K562 (cell line): ENCODE measurements around the gene ASCC2. TPM values are rescaled to one million over a fixed set of nuclear protein-coding genes. Genes with fewer than 3 reads are reported as not detected.
A peak's percentile ranks its signal among the peaks of the same experiment; 100 is the strongest.

Experiments used
- DPF2 ChIP-seq: fragments of 450-650 bp; IDR thresholded peaks from 2 replicates; pipeline ENCODE4 v1.6.1; 2016
- FOS ChIP-seq: IDR thresholded peaks from 3 replicates; pipeline ENCODE4 v1.6.1; 2011; ENCODE audit not compliant: insufficient read length; ENCODE audit errors: extremely low read depth
- FOXJ2 ChIP-seq: fragments of 200-800 bp; sonication (Bioruptor generic); IDR thresholded peaks from 2 replicates; pipeline ENCODE4 v1.6.1; 2016; ENCODE audit warnings: missing genetic modification characterization, missing compliant biosample characterization
- GATA2 ChIP-seq: sonication (generic); formaldehyde crosslinking; IDR thresholded peaks from 2 replicates; pipeline ENCODE4 v1.4.0; 2020; ENCODE audit warnings: mild to moderate bottlenecking, missing genetic modification reagents
- HDAC6 ChIP-seq: IDR thresholded peaks from 2 replicates; pipeline ENCODE4 v1.6.1; 2012; ENCODE audit warnings: low read depth, mild to moderate bottlenecking, control low read depth, inconsistent platforms, low read length, moderate library complexity
- MYC ChIP-seq, 2 experiments: fragments of 250-450 bp in 1 of 2; sonication (Bioruptor Pico) in 1 of 2; IDR thresholded peaks; 2 replicates each; pipeline versions ENCODE4 v1.5.1 to v1.6.1; 2012 to 2021; ENCODE audit warnings: low read depth in 2 of 2, borderline replicate concordance in 1 of 2, improper control_type of control experiment in 1 of 2, low read length in 1 of 2, mild to moderate bottlenecking in 1 of 2, moderate library complexity in 1 of 2
- NCOR1 ChIP-seq: fragments of 450-650 bp; IDR thresholded peaks from 2 replicates; pipeline ENCODE4 v1.6.1; 2016; ENCODE audit warnings: mild to moderate bottlenecking, moderate library complexity
- NR2C2 ChIP-seq, 2 experiments: fragments of 200-800 bp in 1 of 2; sonication (Bioruptor generic) in 1 of 2; sonication (generic) in 1 of 2; formaldehyde crosslinking in 1 of 2; IDR thresholded peaks; 2 replicates each; pipeline versions ENCODE4 v1.6.1 to v1.8.0; 2016 to 2022; ENCODE audit warnings: mild to moderate bottlenecking in 1 of 2, missing compliant biosample characterization in 1 of 2, missing genetic modification characterization in 1 of 2, missing genetic modification reagents in 1 of 2
- RAD51 ChIP-seq: fragments of 450-650 bp; IDR thresholded peaks from 2 replicates; pipeline ENCODE4 v1.7.1; 2016; ENCODE audit warnings: low read depth, mild to moderate bottlenecking, borderline replicate concordance
- SRSF7 ChIP-seq: fragments of 200-400 bp; formaldehyde crosslinking; optimal IDR thresholded peaks from 2 replicates; pipeline ENCODE3; 2017; ENCODE audit warnings: mild to moderate bottlenecking, low read depth, low read length
- TCF3 ChIP-seq: sonication (generic); formaldehyde crosslinking; IDR thresholded peaks from 2 replicates; pipeline ENCODE4 v1.4.0; 2020; ENCODE audit warnings: mild to moderate bottlenecking, missing genetic modification reagents
- TEAD2 ChIP-seq: fragments of 450-650 bp; IDR thresholded peaks from 2 replicates; pipeline ENCODE4 v1.6.1; 2016; ENCODE audit warnings: missing genetic modification characterization, control low read depth, missing compliant biosample characterization
- ZNF324 ChIP-seq: fragments of 250-450 bp; sonication (Bioruptor Pico); IDR thresholded peaks from 2 replicates; pipeline ENCODE4 v1.4.0; 2020; ENCODE audit warnings: mild to moderate bottlenecking
- ZNF584 ChIP-seq: fragments of 200-800 bp; sonication (Bioruptor generic); IDR thresholded peaks from 2 replicates; pipeline ENCODE4 v1.6.1; 2016; ENCODE audit warnings: low read depth, mild to moderate bottlenecking, missing genetic modification characterization, missing compliant biosample characterization
- ZNF695 ChIP-seq: fragments of 450-650 bp; formaldehyde crosslinking; IDR thresholded peaks from 2 replicates; pipeline ENCODE4 v1.4.0; 2020; ENCODE audit warnings: mild to moderate bottlenecking, moderate library complexity
- ZNF830 ChIP-seq: fragments of 250-450 bp; sonication (Bioruptor Pico); IDR thresholded peaks from 2 replicates; pipeline ENCODE4 v1.5.0; 2021; ENCODE audit warnings: mild to moderate bottlenecking
- polyA plus RNA-seq, 8 experiments: library from polyadenylated mRNA; depleted of rRNA in 4 of 8; stranded (reverse) in 5 of 8; unstranded in 3 of 8; fragments of >200 nt; fragmentation: Nextera tagmentation in 2 of 8; fragmentation: Illumina TruSeq in 1 of 8; extraction: Ambion mirVana in 2 of 8; extraction: Trizol in 1 of 8; gene quantifications; 2 replicates each; pipeline versions ENCODE4 v1.2.1 to v1.2.3, GENCODE V29; 2011 to 2014; ENCODE audit warnings: inconsistent platforms in 1 of 8, missing spikeins in 1 of 8
- total RNA-seq, 7 experiments: library from RNA; depleted of rRNA in 6 of 7; stranded (reverse); fragments of >200 nt in 6 of 7; fragmentation: Illumina TruSeq in 2 of 7; extraction: Trizol in 2 of 7; gene quantifications; 2 replicates each; pipeline versions ENCODE4 v1.2.1 to v1.2.3, GENCODE V29; 2011 to 2021; ENCODE audit warnings: low replicate concordance in 1 of 7
- TF ChIP-seq, protein P1 (sequence below): fragments of 450-650 bp; IDR thresholded peaks from 2 replicates; pipeline ENCODE4 v1.6.1; 2016; ENCODE audit warnings: missing biosample characterization, missing genetic modification characterization
- TF ChIP-seq, protein P2 (sequence below): fragments of 450-650 bp; IDR thresholded peaks from 2 replicates; pipeline ENCODE4 v1.6.1; 2016; ENCODE audit warnings: mild to moderate bottlenecking
- TF ChIP-seq, protein P3 (sequence below): sonication (generic); formaldehyde crosslinking; IDR thresholded peaks from 2 replicates; pipeline ENCODE4 v1.8.0; 2022; ENCODE audit warnings: missing genetic modification reagents, mild to moderate bottlenecking, moderate library complexity, borderline replicate concordance
- TF ChIP-seq, protein P4 (sequence below), 3 experiments: fragments of 200-800 bp in 1 of 3; fragments of 250-450 bp in 1 of 3; fragments of 450-650 bp in 1 of 3; sonication (Bioruptor Pico) in 1 of 3; sonication (Bioruptor generic) in 1 of 3; formaldehyde crosslinking in 1 of 3; IDR thresholded peaks; 2 replicates each; pipeline versions ENCODE4 v1.6.1 to v1.8.0; 2016 to 2022; ENCODE audit warnings: mild to moderate bottlenecking in 2 of 3, missing genetic modification characterization in 2 of 3, missing compliant biosample characterization in 1 of 3, moderate library complexity in 1 of 3

Gene ASCC2
- total and polyA plus RNA-seq, 9 of the 15 experiments (the other 6 are each of a cell fraction or from before 2014, with no cell fraction given), result 4.0 to 46.7 (median 26.8) TPM

DNA sequence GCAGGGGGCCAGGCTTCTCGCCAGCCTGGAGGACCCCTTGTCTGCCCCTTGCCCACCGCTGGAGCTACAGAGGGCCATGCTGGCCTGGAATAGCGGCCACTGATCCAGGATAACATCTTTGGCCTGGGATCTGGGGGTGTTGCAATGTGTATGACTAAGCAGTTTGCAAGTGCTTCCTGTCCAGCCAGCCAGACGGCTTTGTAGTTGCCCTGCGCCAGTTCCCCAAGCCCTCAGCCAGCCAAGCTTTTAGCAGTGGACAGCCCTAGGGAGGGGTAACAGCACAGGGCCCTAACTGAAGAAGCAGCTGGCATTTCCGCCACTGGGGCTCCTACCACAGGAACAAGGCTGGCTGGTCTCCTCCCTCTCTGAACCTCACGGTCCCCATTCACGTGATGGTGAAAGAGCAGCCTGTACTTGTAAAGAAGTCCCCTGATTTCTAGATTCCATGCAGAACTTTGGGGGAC is 38.8 kb downstream of the ASCC2 start (continued):
- TF ChIP-seq, protein P1, sequence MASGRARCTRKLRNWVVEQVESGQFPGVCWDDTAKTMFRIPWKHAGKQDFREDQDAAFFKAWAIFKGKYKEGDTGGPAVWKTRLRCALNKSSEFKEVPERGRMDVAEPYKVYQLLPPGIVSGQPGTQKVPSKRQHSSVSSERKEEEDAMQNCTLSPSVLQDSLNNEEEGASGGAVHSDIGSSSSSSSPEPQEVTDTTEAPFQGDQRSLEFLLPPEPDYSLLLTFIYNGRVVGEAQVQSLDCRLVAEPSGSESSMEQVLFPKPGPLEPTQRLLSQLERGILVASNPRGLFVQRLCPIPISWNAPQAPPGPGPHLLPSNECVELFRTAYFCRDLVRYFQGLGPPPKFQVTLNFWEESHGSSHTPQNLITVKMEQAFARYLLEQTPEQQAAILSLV (tag), result 0 out of 2 replicates have a peak, but pooled peaks have one; percentile 47
- TF ChIP-seq DPF2 (peak; percentile 91), NR2C2 (CRISPR knock-in tag; IDR thresholded peaks at IDR 0.05) (no peak), NR2C2 (tag; IDR thresholded peaks at IDR 0.05) (peak; percentile 87), NCOR1 (peak; percentile 60), FOXJ2 (tag) (peak; percentile 40; the same call in 1 of the 2 replicates), FOS (no peak), TCF3 (peak; percentile 31; the same call in 1 of the 2 replicates), RAD51 (no peak), ZNF584 (CRISPR knock-in tag) (no peak), GATA2 (CRISPR knock-in tag) (peak; percentile 80), ZNF695 (CRISPR knock-in tag) (no peak), HDAC6 (no peak), TEAD2 (tag) (0 out of 2 replicates have a peak, but pooled peaks have one; percentile 24), MYC (IDR thresholded peaks at IDR 0.05; ENCODE audit: low read depth, low read length) (peak; percentile 50; the same call in 1 of the 2 replicates), MYC (CRISPR knock-in tag; IDR thresholded peaks at IDR 0.05; ENCODE audit: borderline replicate concordance, low read depth) (no peak), SRSF7 (no peak), ZNF324 (CRISPR knock-in tag) (no peak), ZNF830 (CRISPR knock-in tag) (no peak)
- TF ChIP-seq, protein P2, sequence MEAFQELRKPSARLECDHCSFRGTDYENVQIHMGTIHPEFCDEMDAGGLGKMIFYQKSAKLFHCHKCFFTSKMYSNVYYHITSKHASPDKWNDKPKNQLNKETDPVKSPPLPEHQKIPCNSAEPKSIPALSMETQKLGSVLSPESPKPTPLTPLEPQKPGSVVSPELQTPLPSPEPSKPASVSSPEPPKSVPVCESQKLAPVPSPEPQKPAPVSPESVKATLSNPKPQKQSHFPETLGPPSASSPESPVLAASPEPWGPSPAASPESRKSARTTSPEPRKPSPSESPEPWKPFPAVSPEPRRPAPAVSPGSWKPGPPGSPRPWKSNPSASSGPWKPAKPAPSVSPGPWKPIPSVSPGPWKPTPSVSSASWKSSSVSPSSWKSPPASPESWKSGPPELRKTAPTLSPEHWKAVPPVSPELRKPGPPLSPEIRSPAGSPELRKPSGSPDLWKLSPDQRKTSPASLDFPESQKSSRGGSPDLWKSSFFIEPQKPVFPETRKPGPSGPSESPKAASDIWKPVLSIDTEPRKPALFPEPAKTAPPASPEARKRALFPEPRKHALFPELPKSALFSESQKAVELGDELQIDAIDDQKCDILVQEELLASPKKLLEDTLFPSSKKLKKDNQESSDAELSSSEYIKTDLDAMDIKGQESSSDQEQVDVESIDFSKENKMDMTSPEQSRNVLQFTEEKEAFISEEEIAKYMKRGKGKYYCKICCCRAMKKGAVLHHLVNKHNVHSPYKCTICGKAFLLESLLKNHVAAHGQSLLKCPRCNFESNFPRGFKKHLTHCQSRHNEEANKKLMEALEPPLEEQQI, result no peak
- TF ChIP-seq, protein P3, sequence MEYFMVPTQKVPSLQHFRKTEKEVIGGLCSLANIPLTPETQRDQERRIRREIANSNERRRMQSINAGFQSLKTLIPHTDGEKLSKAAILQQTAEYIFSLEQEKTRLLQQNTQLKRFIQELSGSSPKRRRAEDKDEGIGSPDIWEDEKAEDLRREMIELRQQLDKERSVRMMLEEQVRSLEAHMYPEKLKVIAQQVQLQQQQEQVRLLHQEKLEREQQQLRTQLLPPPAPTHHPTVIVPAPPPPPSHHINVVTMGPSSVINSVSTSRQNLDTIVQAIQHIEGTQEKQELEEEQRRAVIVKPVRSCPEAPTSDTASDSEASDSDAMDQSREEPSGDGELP, result 0 out of 2 replicates have a peak, but pooled peaks have one; percentile 19
- TF ChIP-seq, protein P4, sequence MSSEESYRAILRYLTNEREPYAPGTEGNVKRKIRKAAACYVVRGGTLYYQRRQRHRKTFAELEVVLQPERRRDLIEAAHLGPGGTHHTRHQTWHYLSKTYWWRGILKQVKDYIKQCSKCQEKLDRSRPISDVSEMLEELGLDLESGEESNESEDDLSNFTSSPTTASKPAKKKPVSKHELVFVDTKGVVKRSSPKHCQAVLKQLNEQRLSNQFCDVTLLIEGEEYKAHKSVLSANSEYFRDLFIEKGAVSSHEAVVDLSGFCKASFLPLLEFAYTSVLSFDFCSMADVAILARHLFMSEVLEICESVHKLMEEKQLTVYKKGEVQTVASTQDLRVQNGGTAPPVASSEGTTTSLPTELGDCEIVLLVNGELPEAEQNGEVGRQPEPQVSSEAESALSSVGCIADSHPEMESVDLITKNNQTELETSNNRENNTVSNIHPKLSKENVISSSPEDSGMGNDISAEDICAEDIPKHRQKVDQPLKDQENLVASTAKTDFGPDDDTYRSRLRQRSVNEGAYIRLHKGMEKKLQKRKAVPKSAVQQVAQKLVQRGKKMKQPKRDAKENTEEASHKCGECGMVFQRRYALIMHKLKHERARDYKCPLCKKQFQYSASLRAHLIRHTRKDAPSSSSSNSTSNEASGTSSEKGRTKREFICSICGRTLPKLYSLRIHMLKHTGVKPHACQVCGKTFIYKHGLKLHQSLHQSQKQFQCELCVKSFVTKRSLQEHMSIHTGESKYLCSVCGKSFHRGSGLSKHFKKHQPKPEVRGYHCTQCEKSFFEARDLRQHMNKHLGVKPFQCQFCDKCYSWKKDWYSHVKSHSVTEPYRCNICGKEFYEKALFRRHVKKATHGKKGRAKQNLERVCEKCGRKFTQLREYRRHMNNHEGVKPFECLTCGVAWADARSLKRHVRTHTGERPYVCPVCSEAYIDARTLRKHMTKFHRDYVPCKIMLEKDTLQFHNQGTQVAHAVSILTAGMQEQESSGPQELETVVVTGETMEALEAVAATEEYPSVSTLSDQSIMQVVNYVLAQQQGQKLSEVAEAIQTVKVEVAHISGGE (CRISPR knock-in tag; IDR thresholded peaks at IDR 0.05), result no peak
